ENCODE data around the gene SLC25A6. TPM values are rescaled to one million over a fixed set of nuclear protein-coding genes. Genes with fewer than 3 reads are reported as not detected.
"Not testable (repeated sequence)": the region's sequence is repeated elsewhere in the genome, so short reads cannot be mapped to it uniquely, and the experiment has no call there.

The SLC25A6 gene
- total RNA-seq, 4 donors from 2014 or later, result 342 to 468 (median 415) TPM

GRCh38 chrX:1358793-1359476 is 33.0 kb downstream of the SLC25A6 start:
- no peak for TF ChIP-seq CTCF (IDR thresholded peaks at IDR 0.05)
- ATAC-seq (ENCODE audit: low FRiP score) (no peak), DNase-seq (ENCODE audit: low spot score) (peak; percentile 17)

GRCh38 chrX:1357993-1358392 is 33.9 kb downstream of the SLC25A6 start:
- ATAC-seq (ENCODE audit: low FRiP score), result no peak
- no peak for DNase-seq (ENCODE audit: low spot score)
- no peak for TF ChIP-seq CTCF (IDR thresholded peaks at IDR 0.05)

- DNase-seq (ENCODE audit: low spot score) (peak; percentile 9), ATAC-seq (ENCODE audit: low FRiP score) (no peak)
- TF ChIP-seq CTCF (IDR thresholded peaks at IDR 0.05), result no peak
These were observed 36.5 kb downstream of the SLC25A6 start for GRCh38 chrX:1355131-1356046.

GRCh38 chrX:1354036-1355019 is 37.6 kb downstream of the SLC25A6 start:
- TF ChIP-seq CTCF (IDR thresholded peaks at IDR 0.05), result no peak
- DNase-seq (ENCODE audit: low spot score), result peak; percentile 10
- no peak for ATAC-seq (ENCODE audit: low FRiP score)

- ATAC-seq (ENCODE audit: low FRiP score) (no peak), DNase-seq (ENCODE audit: low spot score) (no peak)
- TF ChIP-seq CTCF (IDR thresholded peaks at IDR 0.05), result no peak
These were observed 39.8 kb downstream of the SLC25A6 start for GRCh38 chrX:1351981-1352714.

- not testable (repeated sequence) for DNase-seq (ENCODE audit: low spot score); ATAC-seq (ENCODE audit: low FRiP score)
These were observed 42.3 kb downstream of the SLC25A6 start for GRCh38 chrX:1349606-1350005.
